Esophagus muscularis mucosa (tissue), 4 donors: ENCODE data around the gene ITFG1. TPM values are rescaled to one million over a fixed set of nuclear protein-coding genes. Genes with fewer than 3 reads are reported as not detected.
"Not testable (repeated sequence)": the region's sequence is repeated elsewhere in the genome, so short reads cannot be mapped to it uniquely, and the experiment has no call there.

ENCODE experiments used
- DNase-seq: peaks from one replicate; pipeline ENCODE4 v3.0.0-alpha.2; 2017; ENCODE audit errors: extremely low spot score
- H3K27ac ChIP-seq, 4 donors: fragments of 200-600 bp; sonication (generic); replicated peaks in 1 of 4; 1 replicate in 3 of 4; 2 replicates in 1 of 4; pipeline ENCODE4 v1.5.1; 2016 to 2019; ENCODE audit warnings: mild to moderate bottlenecking in 1 of 4
- H3K27me3 ChIP-seq, 4 donors: fragments of 200-600 bp; sonication (generic); one replicate each; pipeline versions ENCODE4 v1.5.1 to v1.6.0; 2016 to 2019
- H3K36me3 ChIP-seq, 4 donors: fragments of 200-600 bp; sonication (generic); one replicate each; pipeline ENCODE4 v1.5.1; 2016 to 2019
- H3K4me1 ChIP-seq, 4 donors: fragments of 200-600 bp; sonication (generic); one replicate each; pipeline ENCODE4 v1.5.1; 2016 to 2019
- H3K4me3 ChIP-seq, 4 donors: fragments of 200-600 bp; sonication (generic); 1 replicate in 2 of 4; 2 replicates in 2 of 4; pipeline ENCODE4 v1.5.1; 2016 to 2019; ENCODE audit warnings: mild to moderate bottlenecking in 4 of 4, moderate library complexity in 1 of 4
- H3K9me3 ChIP-seq, 4 donors: fragments of 200-600 bp; sonication (generic); 1 replicate in 3 of 4; 2 replicates in 1 of 4; pipeline ENCODE4 v1.5.1; 2016 to 2019
- EP300 ChIP-seq: sonication (generic); formaldehyde crosslinking; IDR thresholded peaks from one replicate; pipeline ENCODE4 v1.6.1; 2017; ENCODE audit warnings: antibody characterized with exemption
- POLR2A ChIP-seq: fragments of 450-650 bp; IDR thresholded peaks from one replicate; pipeline ENCODE4 v1.6.1; 2017; ENCODE audit warnings: antibody characterized with exemption, moderate library complexity, mild to moderate bottlenecking, low read depth
- POLR2AphosphoS5 ChIP-seq, 2 donors: sonication (generic); formaldehyde crosslinking; IDR thresholded peaks; one replicate each; pipeline ENCODE4 v1.6.1; 2017; ENCODE audit warnings: antibody characterized with exemption in 2 of 2
- whole genome bisulfite sequencing: methylation state at CpG from one replicate; pipeline ENCODE4 v1.1.5; 2018; 5-methylcytosine and 5-hydroxymethylcytosine counted together
- intact Hi-C: fragments of 100-400 bp; cut with DNase I; formaldehyde crosslinking; loops from one replicate; pipeline ENCODE4 v1.15.1; 2023
- total RNA-seq, 4 donors: library from RNA; depleted of rRNA; stranded (reverse); fragments of >200 nt; gene quantifications; one replicate each; pipeline versions ENCODE4 v1.1.0 to v1.2.1, GENCODE V29; 2016
- TF ChIP-seq, protein P1 (sequence below), 3 experiments: fragments of 200-600 bp in 2 of 3; fragments of 450-650 bp in 1 of 3; sonication (generic) in 2 of 3; IDR thresholded peaks; one replicate each; pipeline ENCODE4 v1.5.1; 2017 to 2019; ENCODE audit warnings: antibody characterized with exemption in 3 of 3, mild to moderate bottlenecking in 2 of 3, moderate library complexity in 1 of 3

The ITFG1 gene
- total RNA-seq, 4 donors from 2014 or later = 32.2 to 44.4 (median 41.7) TPM

DNA sequence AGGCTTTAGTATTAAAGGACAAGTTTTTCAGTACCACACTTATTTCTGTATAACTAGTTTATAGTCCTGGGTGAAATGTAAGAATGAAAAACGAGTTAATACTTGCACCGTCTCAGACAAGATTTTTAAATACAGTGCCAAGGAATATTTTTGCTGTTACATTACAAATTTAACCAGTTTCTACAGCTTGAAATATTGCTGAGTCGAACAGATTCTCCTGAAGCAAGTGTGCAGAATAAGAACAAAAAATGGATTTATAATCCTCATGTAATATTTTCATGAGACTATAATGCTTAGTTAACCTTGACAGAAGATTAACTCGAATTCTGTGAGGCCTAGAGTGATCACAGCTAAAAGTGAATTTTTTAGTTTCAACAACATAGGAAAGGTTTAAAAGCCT lies 320.2 kb downstream of the ITFG1 start:
- WGBS = 72% methylated on average over 4 of the region's 4 CpGs
- Histone ChIP-seq H3K4me1 (peaks cover 0 to 32% (median 29%) of the 10 kb centered on the region in 4 donors), H3K27me3 (peaks cover 0 to 51% (median 20%) of the 10 kb centered on the region in 4 donors), H3K4me3 (no peak overlapping the region), H3K27ac (no peak overlapping the region), H3K9me3 (no peaks in the 10 kb centered on the region), H3K36me3 (no peaks in the 10 kb centered on the region)
- intact Hi-C loops = loop anchor here (5.0 to 10.0 kb wide), 2 partner anchors 914 to 1017 kb away; partner anchors contain the start of gene ABCC12
- TF ChIP-seq EP300 (no peak), POLR2AphosphoS5 (IDR thresholded peaks at IDR 0.05) (no peak), POLR2A (no peak)
- TF ChIP-seq, protein P1, sequence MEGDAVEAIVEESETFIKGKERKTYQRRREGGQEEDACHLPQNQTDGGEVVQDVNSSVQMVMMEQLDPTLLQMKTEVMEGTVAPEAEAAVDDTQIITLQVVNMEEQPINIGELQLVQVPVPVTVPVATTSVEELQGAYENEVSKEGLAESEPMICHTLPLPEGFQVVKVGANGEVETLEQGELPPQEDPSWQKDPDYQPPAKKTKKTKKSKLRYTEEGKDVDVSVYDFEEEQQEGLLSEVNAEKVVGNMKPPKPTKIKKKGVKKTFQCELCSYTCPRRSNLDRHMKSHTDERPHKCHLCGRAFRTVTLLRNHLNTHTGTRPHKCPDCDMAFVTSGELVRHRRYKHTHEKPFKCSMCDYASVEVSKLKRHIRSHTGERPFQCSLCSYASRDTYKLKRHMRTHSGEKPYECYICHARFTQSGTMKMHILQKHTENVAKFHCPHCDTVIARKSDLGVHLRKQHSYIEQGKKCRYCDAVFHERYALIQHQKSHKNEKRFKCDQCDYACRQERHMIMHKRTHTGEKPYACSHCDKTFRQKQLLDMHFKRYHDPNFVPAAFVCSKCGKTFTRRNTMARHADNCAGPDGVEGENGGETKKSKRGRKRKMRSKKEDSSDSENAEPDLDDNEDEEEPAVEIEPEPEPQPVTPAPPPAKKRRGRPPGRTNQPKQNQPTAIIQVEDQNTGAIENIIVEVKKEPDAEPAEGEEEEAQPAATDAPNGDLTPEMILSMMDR (IDR thresholded peaks at IDR 0.05) = no peak
- no peak for DNase-seq

DNA sequence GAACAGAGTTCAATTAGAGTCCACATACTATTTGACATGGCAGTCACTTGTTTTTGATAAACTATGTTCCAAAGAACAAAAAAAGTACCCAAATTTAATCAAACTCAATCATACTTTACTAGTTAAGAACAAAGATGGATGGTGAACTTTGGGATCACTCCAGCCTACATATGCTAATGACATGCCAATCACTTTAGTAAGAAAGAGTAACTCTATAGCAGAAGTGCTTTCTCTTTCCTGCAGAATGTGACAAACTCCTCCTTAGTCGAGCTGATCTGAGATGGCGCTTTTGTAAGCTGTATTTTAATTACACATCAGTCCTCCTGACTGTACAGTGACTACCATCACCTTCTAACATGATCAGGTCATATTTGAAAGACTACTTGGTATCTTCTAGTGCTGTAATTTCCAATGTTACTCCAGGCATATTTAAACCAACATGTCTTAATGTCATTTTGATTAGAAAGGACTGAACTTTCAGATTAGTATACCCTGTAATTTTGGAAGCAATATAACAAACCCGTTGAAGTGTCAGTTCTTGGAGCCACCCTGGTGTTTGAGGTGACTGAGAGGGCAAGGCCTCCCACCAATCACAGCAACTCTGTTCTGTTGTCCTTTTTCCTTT lies 321.2 kb downstream of the ITFG1 start:
- Histone ChIP-seq H3K36me3 (no peaks in the 10 kb centered on the region), H3K4me3 (no peak overlapping the region), H3K4me1 (peaks cover 0 to 32% (median 28%) of the 10 kb centered on the region in 4 donors), H3K27ac (no peak overlapping the region), H3K27me3 (peaks cover 0 to 44% (median 18%) of the 10 kb centered on the region in 4 donors), H3K9me3 (no peaks in the 10 kb centered on the region)
- intact Hi-C loops = loop anchor here (5.0 to 10.0 kb wide), 2 partner anchors 915 to 1018 kb away; partner anchors contain the start of gene ABCC12
- WGBS = 77% methylated on average over 3 of the region's 3 CpGs
- no peak for TF ChIP-seq POLR2AphosphoS5 (IDR thresholded peaks at IDR 0.05)
- no peak for TF ChIP-seq EP300
- TF ChIP-seq, protein P1 (IDR thresholded peaks at IDR 0.05) = no peak
- TF ChIP-seq POLR2A = no peak
- DNase-seq = no peak

- DNase-seq, H3K4me3 ChIP-seq, H3K27ac ChIP-seq, H3K9me3 ChIP-seq, intact Hi-C loops, H3K36me3 ChIP-seq: not testable (repeated sequence)
- Histone ChIP-seq H3K27me3 (peaks cover 0 to 28% (median 15%) of the 10 kb centered on the region in 4 donors), H3K4me1 (peaks cover 0 to 16% (median 14%) of the 10 kb centered on the region in 4 donors)
- WGBS = 96% methylated on average over 9 of the region's 9 CpGs
These were observed 322.9 kb downstream of the ITFG1 start for GRCh38 chr16:47137925-47138324.

GRCh38 chr16:47136099-47136842 lies 324.6 kb downstream of the ITFG1 start:
- Histone ChIP-seq H3K9me3 (no peaks in the 10 kb centered on the region), H3K27me3 (peaks cover 0 to 13% (median 4%) of the 10 kb centered on the region in 4 donors), H3K4me1 (no peaks in the 10 kb centered on the region), H3K36me3 (no peaks in the 10 kb centered on the region), H3K4me3 (no peak overlapping the region), H3K27ac (no peak overlapping the region)
- 89% methylated on average over 8 of the region's 8 CpGs for WGBS
- intact Hi-C loops = no loop called here
- DNase-seq = no peak
- TF ChIP-seq POLR2A = no peak
- TF ChIP-seq, protein P1 (IDR thresholded peaks at IDR 0.05) = no peak
- TF ChIP-seq POLR2AphosphoS5 (IDR thresholded peaks at IDR 0.05) = no peak
- no peak for TF ChIP-seq EP300

- Histone ChIP-seq H3K27me3 (peaks cover 0 to 8% (median 0%) of the 10 kb centered on the region in 4 donors), H3K4me1 (no peaks in the 10 kb centered on the region), H3K4me3 (no peak overlapping the region), H3K27ac (no peak overlapping the region), H3K9me3 (no peaks in the 10 kb centered on the region), H3K36me3 (no peaks in the 10 kb centered on the region)
- WGBS = 98% methylated on average over 4 of the region's 4 CpGs
- no peak for DNase-seq
- intact Hi-C loops = no loop called here
- TF ChIP-seq EP300 (no peak), POLR2AphosphoS5 (IDR thresholded peaks at IDR 0.05) (no peak), POLR2A (no peak)
- TF ChIP-seq, protein P1 (IDR thresholded peaks at IDR 0.05) = no peak
These were observed 326.3 kb downstream of the ITFG1 start for GRCh38 chr16:47134550-47134949.
